ENCODE measurements around the gene RFPL3.

DNA sequence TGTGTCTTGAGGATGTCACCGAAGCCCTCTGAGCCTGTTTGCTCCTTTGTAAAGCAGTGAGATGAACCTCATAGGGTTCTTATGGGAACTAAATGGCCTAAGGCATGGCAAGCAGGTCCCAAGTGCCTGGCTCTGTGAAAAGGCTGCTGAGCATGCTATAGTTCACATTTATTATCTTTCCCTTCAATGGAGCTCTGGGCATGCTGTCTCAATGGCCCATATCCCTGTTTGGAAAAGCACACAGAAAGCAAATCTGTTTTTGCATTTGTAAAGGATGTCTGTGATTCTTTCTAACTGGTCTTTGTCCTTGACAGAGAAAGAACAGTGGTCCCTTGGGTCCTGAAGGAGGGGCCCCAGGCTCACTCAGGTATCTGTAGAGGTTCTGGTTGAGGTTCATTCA lies 28.0 kb downstream of the RFPL3 start:
- TF ChIP-seq CTCF (IDR thresholded peaks at IDR 0.05): no peak
- TF ChIP-seq POLR2A (IDR thresholded peaks at IDR 0.05): no peak
